B cell (primary cell): ENCODE data around the gene CCL4L2. TPM values are rescaled to one million over a fixed set of nuclear protein-coding genes. Genes with fewer than 3 reads are reported as not detected.
A peak's percentile ranks its signal among the peaks of the same experiment; 100 is the strongest.

ENCODE experiments used
- ATAC-seq: fragments of 200-7000 bp; cut with Tn5 transposase; one replicate; pipeline ENCODE4 v1.10.0; 2021; ENCODE audit warnings: low read depth, mild to moderate bottlenecking, moderate number of reproducible peaks, moderate library complexity
- CTCF ChIA-PET: fragments of 350-600 bp; sonication (Branson Sonifier 250); formaldehyde crosslinking; loops from one replicate; lab custom pipeline; 2021; ENCODE audit warnings: antibody characterized with exemption, inconsistent platforms; lab: Charles Lee
- POLR2A ChIA-PET: fragments of 350-600 bp; sonication (Branson Sonifier 250); formaldehyde crosslinking; loops from one replicate; lab custom pipeline; 2021; ENCODE audit warnings: antibody characterized with exemption; lab: Charles Lee
- DNase-seq: peaks from one replicate; pipeline ENCODE4 v3.0.0; 2013
- H2AFZ ChIP-seq: 2 replicates; pipeline ENCODE4 v1.6.1; 2012; ENCODE audit warnings: mild to moderate bottlenecking, low read depth, low read length; ENCODE audit not compliant: insufficient read depth, poor library complexity, severe bottlenecking
- H3K27ac ChIP-seq, 2 donors: 1 replicate in 1 of 2; 2 replicates in 1 of 2; pipeline ENCODE4 v1.5.1; 2012 to 2013; ENCODE audit warnings: low read length in 2 of 2, mild to moderate bottlenecking in 2 of 2, moderate library complexity in 1 of 2
- H3K27me3 ChIP-seq, 4 experiments: fragments of 200-600 bp in 1 of 4; sonication (generic) in 1 of 4; replicated peaks in 1 of 4; 1 replicate in 2 of 4; 2 replicates in 2 of 4; pipeline versions ENCODE4 v1.6.1 to v1.7.0; 2013 to 2016; ENCODE audit warnings: low read length in 3 of 4, mild to moderate bottlenecking in 2 of 4, mixed read lengths in 1 of 4, moderate library complexity in 1 of 4; ENCODE audit not compliant: insufficient read depth in 4 of 4, control insufficient read depth in 3 of 4; ENCODE audit errors: control extremely low read depth in 1 of 4
- H3K36me3 ChIP-seq, 2 experiments: replicated peaks in 1 of 2; 1 replicate in 1 of 2; 2 replicates in 1 of 2; pipeline versions ENCODE4 v1.6.1 to v1.7.1; 2013; ENCODE audit warnings: low read length in 1 of 2; ENCODE audit not compliant: insufficient read depth in 2 of 2, control insufficient read depth in 1 of 2; ENCODE audit errors: control extremely low read depth in 1 of 2, extremely low read depth in 1 of 2
- H3K4me1 ChIP-seq, 2 donors: fragments of 200-600 bp in 1 of 2; sonication (generic) in 1 of 2; 1 replicate in 1 of 2; 2 replicates in 1 of 2; pipeline versions ENCODE4 v1.5.1 to v1.6.1; 2013 to 2017; ENCODE audit warnings: low read length in 2 of 2; ENCODE audit not compliant: control insufficient read depth in 2 of 2, insufficient read depth in 2 of 2
- H3K4me2 ChIP-seq: replicated peaks from 2 replicates; pipeline ENCODE3; 2012; ENCODE audit warnings: mild to moderate bottlenecking, low read depth, low read length; ENCODE audit not compliant: poor library complexity, severe bottlenecking
- H3K4me3 ChIP-seq, 5 experiments: fragments of 200-600 bp in 1 of 5; sonication (generic) in 1 of 5; 1 replicate in 3 of 5; 2 replicates in 2 of 5; pipeline versions ENCODE4 v1.5.1 to v1.7.0; 2011 to 2016; ENCODE audit warnings: low read length in 4 of 5, mild to moderate bottlenecking in 4 of 5, low read depth in 2 of 5, control low read depth in 1 of 5, moderate library complexity in 1 of 5; ENCODE audit not compliant: insufficient read depth in 1 of 5; ENCODE audit errors: control extremely low read depth in 1 of 5, extremely low read depth in 1 of 5
- H3K79me2 ChIP-seq: fragments of 200-600 bp; sonication (generic); one replicate; pipeline ENCODE4 v1.6.0; 2016; ENCODE audit warnings: low read length; ENCODE audit not compliant: control insufficient read depth, insufficient read depth
- H3K9ac ChIP-seq: fragments of 200-600 bp; sonication (generic); 2 replicates; pipeline ENCODE4 v1.6.1; 2017; ENCODE audit warnings: mild to moderate bottlenecking, low read length, moderate library complexity
- H3K9me3 ChIP-seq, 3 donors: one replicate each; pipeline versions ENCODE4 v1.6.1 to v1.7.1; 2013; ENCODE audit warnings: low read length in 2 of 3; ENCODE audit not compliant: control insufficient read depth in 2 of 3, insufficient read depth in 1 of 3; ENCODE audit errors: control extremely low read depth in 1 of 3
- H4K20me1 ChIP-seq: 2 replicates; pipeline ENCODE4 v1.6.0; 2012; ENCODE audit warnings: mild to moderate bottlenecking, low read length; ENCODE audit not compliant: insufficient read depth, control insufficient read depth, poor library complexity, severe bottlenecking
- H3K27ac Mint-ChIP-seq: one replicate; pipeline ENCODE4 v1.8.0; 2021; ENCODE audit warnings: mixed read lengths
- H3K27me3 Mint-ChIP-seq: one replicate; pipeline ENCODE4 v1.8.0; 2021; ENCODE audit warnings: mixed read lengths
- H3K4me1 Mint-ChIP-seq: one replicate; pipeline ENCODE4 v1.8.0; 2021; ENCODE audit warnings: mixed read lengths
- H3K4me3 Mint-ChIP-seq: one replicate; pipeline ENCODE4 v1.8.0; 2021; ENCODE audit warnings: mixed read lengths
- H3K9me3 Mint-ChIP-seq: one replicate; pipeline ENCODE4 v1.8.0; 2022; ENCODE audit warnings: mixed read lengths; ENCODE audit not compliant: insufficient read depth
- EZH2 ChIP-seq: IDR thresholded peaks from 2 replicates; pipeline ENCODE4 v1.6.1; 2012; ENCODE audit warnings: borderline replicate concordance, low read depth, mild to moderate bottlenecking, moderate library complexity, low read length; ENCODE audit not compliant: insufficient read depth, poor library complexity, severe bottlenecking
- WGBS: methylation state at CpG from one replicate; pipeline ENCODE4 v1.1.5; 2013; ENCODE audit warnings: missing lambda C conversion rate; ENCODE audit not compliant: insufficient coverage; 5-methylcytosine and 5-hydroxymethylcytosine counted together
- intact Hi-C: fragments of 100-400 bp; cut with micrococcal nuclease; formaldehyde crosslinking; loops from one replicate; pipeline ENCODE4 v1.10.0; 2022
- polyA plus RNA-seq: library from polyadenylated mRNA; depleted of rRNA; stranded (reverse); fragments of >200 nt; gene quantifications from 2 replicates; pipeline ENCODE4 v1.2.3, GENCODE V29; 2012
- total RNA-seq, 2 donors: library from RNA; stranded (reverse); fragments of 120-200 nt in 1 of 2; gene quantifications; 1 replicate in 1 of 2; 2 replicates in 1 of 2; pipeline versions ENCODE4 v1.2.3 to v1.2.4, GENCODE V29; 2013 to 2022
- TF ChIP-seq, protein P1 (sequence below): fragments of 200-600 bp; IDR thresholded peaks from one replicate; pipeline ENCODE4 v1.8.0; 2022; ENCODE audit warnings: antibody characterized with exemption, mild to moderate bottlenecking

Gene CCL4L2
- total and polyA plus RNA-seq, 2 donors (not counting 1 experiment from before 2014, with no cell fraction given): 0.42 to 1.2 TPM

DNA sequence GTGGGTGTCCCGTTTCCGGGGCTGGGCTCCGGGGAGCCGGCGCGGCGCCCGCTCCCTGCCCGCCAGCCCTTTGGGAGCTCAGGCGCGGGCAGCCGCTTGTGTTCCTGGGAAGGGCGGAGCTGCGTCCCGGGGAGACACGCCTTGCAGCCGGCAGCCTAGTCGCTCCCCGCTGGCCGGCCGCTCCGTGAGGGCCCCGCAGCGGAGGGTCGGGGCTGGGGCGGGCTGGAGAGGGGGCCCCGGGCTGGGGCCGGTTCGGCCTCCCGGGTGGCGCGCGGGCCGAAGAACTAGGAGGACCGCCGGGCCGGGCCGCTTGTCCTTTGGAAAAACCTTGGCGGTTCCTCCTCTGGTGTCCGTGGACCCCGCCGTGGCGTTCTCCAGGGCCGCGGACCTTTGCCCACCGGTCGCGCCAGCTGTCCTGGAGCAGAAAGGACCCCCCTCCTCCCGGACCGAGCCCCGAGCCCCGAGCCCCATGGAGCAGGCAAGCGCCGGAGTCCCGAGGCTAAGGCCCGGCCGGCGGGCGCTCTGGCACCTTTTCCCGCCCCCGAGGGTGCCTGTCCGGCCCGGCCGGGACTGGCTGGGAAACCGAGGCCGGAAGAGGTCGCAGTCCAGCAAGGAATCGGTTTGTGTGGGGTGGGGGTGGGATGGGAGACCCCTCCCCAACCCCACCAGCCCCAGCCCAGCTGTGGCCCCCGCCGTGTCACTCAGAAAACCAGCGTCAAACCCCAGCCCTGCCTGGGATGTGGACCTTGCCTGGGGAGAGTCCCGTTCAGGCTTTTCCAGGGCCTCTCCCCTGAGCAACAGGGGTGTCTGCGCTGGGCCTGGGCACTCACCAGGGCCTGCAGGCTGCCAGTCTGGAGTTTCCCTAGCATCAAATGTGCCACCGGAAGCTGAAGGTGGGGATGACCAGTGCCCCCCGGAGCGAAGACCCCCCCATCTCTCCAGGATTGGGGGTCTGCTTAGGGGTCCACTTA lies 27.6 kb upstream of the CCL4L2 start:
- H4K20me1 ChIP-seq: no peaks in the 10 kb centered on the region
- H3K36me3 ChIP-seq: no peaks in the 10 kb centered on the region
- DNase-seq (no peak), ATAC-seq (no peak)
- no peaks in the 10 kb centered on the region for H3K9me3 ChIP-seq
- 8% methylated on average over 39 of the region's 76 CpGs for WGBS
- Mint-ChIP-seq H3K27ac (no peak overlapping the region), H3K9me3 (no peaks in the 10 kb centered on the region), H3K4me1 (no peaks in the 10 kb centered on the region), H3K4me3 (no peak overlapping the region), H3K27me3 (peaks cover 7% of the 10 kb centered on the region)
- H3K27ac ChIP-seq: no peak overlapping the region
- ChIA-PET POLR2A (no interaction called here), CTCF (no interaction called here)
- TF ChIP-seq, protein P1, sequence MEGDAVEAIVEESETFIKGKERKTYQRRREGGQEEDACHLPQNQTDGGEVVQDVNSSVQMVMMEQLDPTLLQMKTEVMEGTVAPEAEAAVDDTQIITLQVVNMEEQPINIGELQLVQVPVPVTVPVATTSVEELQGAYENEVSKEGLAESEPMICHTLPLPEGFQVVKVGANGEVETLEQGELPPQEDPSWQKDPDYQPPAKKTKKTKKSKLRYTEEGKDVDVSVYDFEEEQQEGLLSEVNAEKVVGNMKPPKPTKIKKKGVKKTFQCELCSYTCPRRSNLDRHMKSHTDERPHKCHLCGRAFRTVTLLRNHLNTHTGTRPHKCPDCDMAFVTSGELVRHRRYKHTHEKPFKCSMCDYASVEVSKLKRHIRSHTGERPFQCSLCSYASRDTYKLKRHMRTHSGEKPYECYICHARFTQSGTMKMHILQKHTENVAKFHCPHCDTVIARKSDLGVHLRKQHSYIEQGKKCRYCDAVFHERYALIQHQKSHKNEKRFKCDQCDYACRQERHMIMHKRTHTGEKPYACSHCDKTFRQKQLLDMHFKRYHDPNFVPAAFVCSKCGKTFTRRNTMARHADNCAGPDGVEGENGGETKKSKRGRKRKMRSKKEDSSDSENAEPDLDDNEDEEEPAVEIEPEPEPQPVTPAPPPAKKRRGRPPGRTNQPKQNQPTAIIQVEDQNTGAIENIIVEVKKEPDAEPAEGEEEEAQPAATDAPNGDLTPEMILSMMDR: no peak
- TF ChIP-seq EZH2: peak; percentile 54
- H3K9ac ChIP-seq: peak overlapping the region; percentile 57
- H3K4me3 ChIP-seq: peak overlapping the region in 3 of 5 experiments; percentile 33 to 56 (median 46)
- peaks cover 19 to 22% of the 10 kb centered on the region in 2 donors for H3K4me1 ChIP-seq
- peaks cover 0 to 39% (median 12%) of the 10 kb centered on the region in 4 experiments for H3K27me3 ChIP-seq
- peak overlapping the region; percentile 83 for H3K4me2 ChIP-seq
- H2AFZ ChIP-seq: peak overlapping the region; percentile 70
- no peaks in the 10 kb centered on the region for H3K79me2 ChIP-seq
- intact Hi-C loops: no loop called here
